Fibroblast of skin of scalp (primary cell): Measurements from ENCODE around the gene C1QL2. TPM values are rescaled to one million over a fixed set of nuclear protein-coding genes. Genes with fewer than 3 reads are reported as not detected.

Source experiments
- DNase-seq: peaks from one replicate; pipeline ENCODE4 v3.0.0-alpha.2; 2013
- polyA plus RNA-seq, 2 experiments: library from polyadenylated mRNA; unstranded; fragments of 120-200 nt; gene quantifications; one replicate each; pipeline ENCODE4 v1.2.1, GENCODE V29; 2013; ENCODE audit not compliant: insufficient read length in 2 of 2

C1QL2 gene
- polyA plus RNA-seq (2013, experiment 1 of 2; ENCODE audit: insufficient read length) = not detected
- polyA plus RNA-seq (2013, experiment 2 of 2; ENCODE audit: insufficient read length) = not detected

- DNase-seq = no peak
Measured at GRCh38 chr2:119158563-119159347, at the start of gene C1QL2. TSS of gene C1QL2 (minus strand) at chr2:119158751. CDS start at chr2:119158269, 482 bp downstream.

- no peak for DNase-seq
Measured at GRCh38 chr2:119207447-119207846, 48.9 kb upstream of the C1QL2 start.

GRCh38 chr2:119206201-119206600 is 47.6 kb upstream of the C1QL2 start:
- no peak for DNase-seq

- DNase-seq = no peak
Measured at GRCh38 chr2:119205001-119205706, 46.6 kb upstream of the C1QL2 start.

GRCh38 chr2:119204525-119204924 is 46.0 kb upstream of the C1QL2 start:
- no peak for DNase-seq

GRCh38 chr2:119202610-119203310 is 44.2 kb upstream of the C1QL2 start:
- DNase-seq = no peak

GRCh38 chr2:119201815-119202214 is 43.3 kb upstream of the C1QL2 start:
- no peak for DNase-seq

GRCh38 chr2:119198240-119198840 is 39.8 kb upstream of the C1QL2 start:
- peak; percentile 49 for DNase-seq

GRCh38 chr2:119197529-119198239 is 39.1 kb upstream of the C1QL2 start:
- DNase-seq = no peak

- no peak for DNase-seq
Measured at GRCh38 chr2:119197126-119197405, 38.5 kb upstream of the C1QL2 start.

- DNase-seq = peak; percentile 34
Measured at GRCh38 chr2:119196301-119197125, 38.0 kb upstream of the C1QL2 start.

- DNase-seq = no peak
Measured at GRCh38 chr2:119195887-119196286, 37.3 kb upstream of the C1QL2 start.

- DNase-seq = no peak
Measured at GRCh38 chr2:119195001-119195400, 36.5 kb upstream of the C1QL2 start.

GRCh38 chr2:119192893-119193292 is 34.3 kb upstream of the C1QL2 start:
- no peak for DNase-seq

GRCh38 chr2:119190321-119191111 is 32.0 kb upstream of the C1QL2 start:
- DNase-seq = no peak

- no peak for DNase-seq
Measured at GRCh38 chr2:119184512-119184911, 26.0 kb upstream of the C1QL2 start.

GRCh38 chr2:119181791-119182445 is 23.4 kb upstream of the C1QL2 start:
- no peak for DNase-seq

GRCh38 chr2:119181391-119181790 is 22.8 kb upstream of the C1QL2 start:
- no peak for DNase-seq

GRCh38 chr2:119180892-119181291 is 22.3 kb upstream of the C1QL2 start:
- no peak for DNase-seq

GRCh38 chr2:119179991-119180390 is 21.4 kb upstream of the C1QL2 start:
- peak; percentile 40 for DNase-seq
